HepG2 (cell line): Measurements from ENCODE around the gene MTFR1L. TPM values are rescaled to one million over a fixed set of nuclear protein-coding genes. Genes with fewer than 3 reads are reported as not detected.

Source experiments
- ATAC-seq: fragments of 200-7000 bp; cut with Tn5 transposase; 3 replicates; pipeline ENCODE4 v1.9.1; 2020; ENCODE audit warnings: mild to moderate bottlenecking, moderate library complexity
- BruUV-seq: library from RNA; stranded (reverse); fragments of 400-500 nt; replicated peaks from 2 replicates; lab custom pipeline; 2021; lab: Mats Ljungman, UMichigan
- CTCF ChIA-PET: fragments of 300-600 bp; formaldehyde crosslinking; extraction: SDS; loops from one replicate; lab custom pipeline; 2021; ENCODE audit warnings: low total read pairs, inconsistent platforms, low intra/inter-chr PET ratio; lab: Yijun Ruan, JAX
- POLR2A ChIA-PET: fragments of 350-600 bp; sonication (Branson Sonifier 250); formaldehyde crosslinking; loops from one replicate; lab custom pipeline; 2020; ENCODE audit warnings: antibody characterized with exemption, inconsistent platforms; lab: Yijun Ruan, JAX
- DNase-seq: peaks from one replicate; pipeline ENCODE4 v3.0.0-alpha.2; 2015; ENCODE audit warnings: low spot score
- FAIRE-seq: peaks from 3 replicates; lab custom pipeline; 2011; peaks lifted over from hg19 to GRCh38; lab: Jason Lieb, UNC
- H2AFZ ChIP-seq: one replicate; pipeline ENCODE4 v1.6.1; 2011; ENCODE audit warnings: low read length, inconsistent platforms
- H3K27ac ChIP-seq: fragments of 300-600 bp; 3 replicates; pipeline ENCODE4 v1.8.0; 2011; ENCODE audit warnings: mixed run types, mild to moderate bottlenecking, mixed read lengths, low read length, inconsistent platforms; ENCODE audit not compliant: insufficient read depth; ENCODE audit errors: extremely low read length
- H3K27me3 ChIP-seq, 2 experiments: fragments of 200-600 bp in 1 of 2; 2 replicates in 1 of 2; 3 replicates in 1 of 2; pipeline versions ENCODE4 v1.6.0 to v1.8.0; 2011; ENCODE audit warnings: low read length in 2 of 2, mild to moderate bottlenecking in 2 of 2, moderate library complexity in 2 of 2, inconsistent platforms in 1 of 2; ENCODE audit not compliant: insufficient read depth in 2 of 2, control insufficient read depth in 1 of 2
- H3K36me3 ChIP-seq, 2 experiments: fragments of 200-600 bp in 1 of 2; replicated peaks in 1 of 2; 2 replicates in 1 of 2; 3 replicates in 1 of 2; pipeline versions ENCODE4 v1.5.1 to v1.8.0; 2011; ENCODE audit warnings: low read length in 2 of 2, inconsistent platforms in 1 of 2; ENCODE audit not compliant: insufficient read depth in 2 of 2, control insufficient read depth in 1 of 2
- H3K4me1 ChIP-seq: 2 replicates; pipeline ENCODE4 v1.5.1; 2012; ENCODE audit warnings: low read length, inconsistent platforms; ENCODE audit not compliant: insufficient read depth
- H3K4me2 ChIP-seq: 2 replicates; pipeline ENCODE4 v1.6.0; 2011; ENCODE audit warnings: low read depth, low read length, inconsistent platforms
- H3K4me3 ChIP-seq, 3 experiments: fragments of 200-600 bp in 1 of 3; sonication (generic), shearing (Covaris generic) in 1 of 3; replicated peaks in 1 of 3; 2 replicates each; pipeline ENCODE4 v1.5.1; 2011 to 2016; ENCODE audit warnings: low read length in 3 of 3, inconsistent platforms in 2 of 3, low read depth in 2 of 3, mild to moderate bottlenecking in 2 of 3, control low read depth in 1 of 3, mixed read lengths in 1 of 3; ENCODE audit not compliant: insufficient read depth in 1 of 3
- H3K79me2 ChIP-seq: one replicate; pipeline ENCODE4 v1.6.1; 2011; ENCODE audit warnings: low read length, inconsistent platforms; ENCODE audit not compliant: insufficient read depth
- H3K9ac ChIP-seq: 2 replicates; pipeline ENCODE4 v1.6.0; 2011; ENCODE audit warnings: mild to moderate bottlenecking, low read depth, low read length, inconsistent platforms; ENCODE audit not compliant: insufficient read depth
- H3K9me3 ChIP-seq: 2 replicates; pipeline ENCODE4 v1.5.1; 2012; ENCODE audit warnings: mild to moderate bottlenecking, low read length
- H4K20me1 ChIP-seq: 2 replicates; pipeline ENCODE4 v1.6.0; 2011; ENCODE audit warnings: inconsistent platforms, mild to moderate bottlenecking, low read length, moderate library complexity; ENCODE audit not compliant: insufficient read depth
- CBX1 ChIP-seq: IDR thresholded peaks from one replicate; pipeline ENCODE4 v1.6.1; 2016; ENCODE audit warnings: antibody characterized with exemption, low read depth
- GABPB1 ChIP-seq: IDR thresholded peaks from 2 replicates; pipeline ENCODE4 v1.6.1; 2016; ENCODE audit warnings: mild to moderate bottlenecking, missing genetic modification reagents, moderate library complexity, missing compliant biosample characterization
- JUNB ChIP-seq: sonication (generic); formaldehyde crosslinking; IDR thresholded peaks from 2 replicates; pipeline ENCODE4 v1.8.0; 2022; ENCODE audit warnings: missing genetic modification reagents, mild to moderate bottlenecking, borderline replicate concordance
- KDM1A ChIP-seq: IDR thresholded peaks from 2 replicates; pipeline ENCODE4 v1.6.1; 2016; ENCODE audit warnings: missing compliant biosample characterization
- LCORL ChIP-seq, 2 experiments: fragments of 450-650 bp in 1 of 2; sonication (generic) in 1 of 2; formaldehyde crosslinking in 1 of 2; IDR thresholded peaks; 2 replicates each; pipeline versions ENCODE4 v1.5.0 to v1.6.1; 2017 to 2020; ENCODE audit warnings: antibody characterized with exemption in 1 of 2, missing genetic modification reagents in 1 of 2
- MIER2 ChIP-seq: IDR thresholded peaks from 2 replicates; pipeline ENCODE4 v1.6.1; 2016; ENCODE audit warnings: missing biosample characterization, missing genetic modification reagents
- RCOR2 ChIP-seq: IDR thresholded peaks from 2 replicates; pipeline ENCODE4 v1.6.1; 2016; ENCODE audit warnings: missing biosample characterization, missing genetic modification reagents
- RFXANK ChIP-seq: IDR thresholded peaks from 2 replicates; pipeline ENCODE4 v1.6.1; 2016
- SNAI1 ChIP-seq: sonication (generic); formaldehyde crosslinking; IDR thresholded peaks from 2 replicates; pipeline ENCODE4 v1.5.0; 2020; ENCODE audit warnings: mild to moderate bottlenecking, missing genetic modification reagents, borderline replicate concordance
- TBX2 ChIP-seq: sonication (generic); formaldehyde crosslinking; IDR thresholded peaks from 2 replicates; pipeline ENCODE4 v1.5.0; 2020; ENCODE audit warnings: missing genetic modification reagents, mild to moderate bottlenecking, borderline replicate concordance
- THAP11 ChIP-seq: IDR thresholded peaks from 2 replicates; pipeline ENCODE4 v1.6.1; 2016; ENCODE audit warnings: missing biosample characterization, missing genetic modification reagents
- ZFP36 ChIP-seq: fragments of 150-350 bp; IDR thresholded peaks from 2 replicates; pipeline ENCODE4 v1.6.1; 2018; ENCODE audit warnings: borderline replicate concordance, low read length, low read depth; ENCODE audit not compliant: partially characterized antibody
- ZFP90 ChIP-seq: sonication (generic); formaldehyde crosslinking; IDR thresholded peaks from 2 replicates; pipeline ENCODE4 v1.8.0; 2022; ENCODE audit warnings: missing genetic modification reagents, mild to moderate bottlenecking, inconsistent platforms, borderline replicate concordance
- ZFYVE20 ChIP-seq: sonication (generic); formaldehyde crosslinking; IDR thresholded peaks from 2 replicates; pipeline ENCODE4 v1.8.0; 2023; ENCODE audit warnings: low read depth, mild to moderate bottlenecking, moderate library complexity, missing genetic modification reagents, borderline replicate concordance
- ZNF205 ChIP-seq: IDR thresholded peaks from 2 replicates; pipeline ENCODE4 v1.6.1; 2018; ENCODE audit warnings: missing biosample characterization, missing genetic modification reagents
- ZNF24 ChIP-seq: fragments of 450-650 bp; IDR thresholded peaks from 2 replicates; pipeline ENCODE4 v1.6.1; 2017; ENCODE audit warnings: antibody characterized with exemption, mild to moderate bottlenecking
- ZNF362 ChIP-seq: sonication (generic); formaldehyde crosslinking; IDR thresholded peaks from 2 replicates; pipeline ENCODE4 v1.4.0; 2020; ENCODE audit warnings: missing genetic modification reagents, mild to moderate bottlenecking, borderline replicate concordance
- ZNF414 ChIP-seq: sonication (generic); formaldehyde crosslinking; IDR thresholded peaks from 2 replicates; pipeline ENCODE4 v1.5.0; 2020; ENCODE audit warnings: missing genetic modification reagents
- ZNF614 ChIP-seq: IDR thresholded peaks from 2 replicates; pipeline ENCODE4 v1.6.1; 2018; ENCODE audit warnings: missing biosample characterization, missing genetic modification reagents, inconsistent platforms, borderline replicate concordance
- ZNF7 ChIP-seq: IDR thresholded peaks from 2 replicates; pipeline ENCODE4 v1.6.1; 2016; ENCODE audit warnings: missing biosample characterization, missing genetic modification reagents
- ZNF768 ChIP-seq: sonication (generic); formaldehyde crosslinking; IDR thresholded peaks from 2 replicates; pipeline ENCODE4 v1.4.0; 2020; ENCODE audit warnings: missing genetic modification reagents
- WGBS: methylation state at CpG from one replicate; pipeline ENCODE4 v1.1.6; 2017; ENCODE audit warnings: low lambda C conversion rate; 5-methylcytosine and 5-hydroxymethylcytosine counted together
- in situ Hi-C: cut with HindIII; loops from 2 replicates; pipeline ENCODE4 v1.10.0; 2017; ENCODE audit warnings: low pct_unique_long_range_greater_than_20kb; ENCODE audit not compliant: extremely low pct_ligation_motif_present
- intact Hi-C: fragments of 100-400 bp; cut with micrococcal nuclease; formaldehyde crosslinking; loops from one replicate; pipeline ENCODE4 v1.10.0; 2022; ENCODE audit not compliant: unreplicated experiment
- polyA plus RNA-seq, 8 experiments: library from polyadenylated mRNA; depleted of rRNA in 3 of 8; stranded (reverse) in 7 of 8; unstranded in 1 of 8; fragments of >200 nt; fragmentation: Illumina TruSeq in 4 of 8; extraction: Trizol in 4 of 8; gene quantifications; 2 replicates each; pipeline versions ENCODE4 v1.2.1 to v1.2.3, GENCODE V29; 2011 to 2016; ENCODE audit warnings: low read depth in 4 of 8, missing spikeins in 1 of 8, mixed read lengths in 1 of 8; ENCODE audit not compliant: insufficient read depth in 1 of 8
- total RNA-seq, 5 experiments: library from RNA; depleted of rRNA; stranded (reverse); fragments of >200 nt; fragmentation: Illumina TruSeq; extraction: Trizol; gene quantifications; 2 replicates each; pipeline ENCODE4 v1.2.3, GENCODE V29; 2016; ENCODE audit warnings: low read depth in 1 of 5
- TF ChIP-seq, protein P1 (sequence below): IDR thresholded peaks from 2 replicates; pipeline ENCODE4 v1.6.1; 2012; ENCODE audit warnings: low read depth, low read length, improper control_type of control experiment
- TF ChIP-seq, protein P2 (sequence below): sonication (generic); formaldehyde crosslinking; IDR thresholded peaks from 2 replicates; pipeline ENCODE4 v1.5.0; 2020; ENCODE audit warnings: missing genetic modification reagents

Gene MTFR1L
- total and polyA plus RNA-seq, 2 of the 13 experiments (the other 11 are each of a cell fraction or from before 2014, with no cell fraction given): 38.0 to 55.7 TPM

DNA sequence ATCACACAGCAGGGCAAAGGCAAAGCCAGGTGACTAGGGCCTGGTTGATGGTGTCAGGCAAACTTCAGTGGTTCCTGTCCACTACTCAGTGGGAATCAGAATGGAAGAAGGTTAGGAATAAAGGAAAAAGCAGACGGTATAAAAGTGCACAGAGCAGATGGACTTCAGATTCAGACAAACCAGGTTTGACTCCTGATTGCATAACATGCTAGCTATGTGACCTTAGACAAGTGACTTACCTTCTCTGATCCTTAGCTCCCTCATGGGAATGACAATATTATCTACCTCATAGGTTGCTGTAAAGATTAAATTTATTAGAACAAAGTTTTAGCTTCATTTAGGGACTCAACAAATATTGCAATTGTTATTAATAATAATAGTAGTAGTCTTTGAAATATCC is 50.9 kb downstream of the MTFR1L start:
- BruUV-seq: no TSS peak
- Histone ChIP-seq H3K4me1 (peaks cover 90% of the 10 kb centered on the region), H3K36me3 (no peaks in the 10 kb centered on the region), H3K79me2 (peaks cover 22% of the 10 kb centered on the region), H3K27ac (peak overlapping the region; percentile 76), H3K9me3 (no peaks in the 10 kb centered on the region), H3K9ac (no peak overlapping the region), H2AFZ (no peak overlapping the region), H3K4me2 (peak overlapping the region; percentile 81), H3K27me3 (no peaks in the 10 kb centered on the region; a peak in 1 of 5 replicates), H3K4me3 (peak overlapping the region in 2 of 3 experiments; percentile 31 to 56; a peak in 2 of 6 replicates), H4K20me1 (no peaks in the 10 kb centered on the region)
- FAIRE-seq (no peak), ATAC-seq (no peak), DNase-seq (no peak)
- in situ Hi-C loops: no loop called here
- WGBS: 13% methylated on average over 1 of the region's 1 CpG
- CTCF ChIA-PET: no interaction called here
- intact Hi-C loops: no loop called here
- POLR2A ChIA-PET: interaction anchor here (1.0 kb wide), 1 partner anchor 9 kb away, joined by 4 read pairs; no protein-coding TSS in a partner anchor
- TF ChIP-seq, protein P1, sequence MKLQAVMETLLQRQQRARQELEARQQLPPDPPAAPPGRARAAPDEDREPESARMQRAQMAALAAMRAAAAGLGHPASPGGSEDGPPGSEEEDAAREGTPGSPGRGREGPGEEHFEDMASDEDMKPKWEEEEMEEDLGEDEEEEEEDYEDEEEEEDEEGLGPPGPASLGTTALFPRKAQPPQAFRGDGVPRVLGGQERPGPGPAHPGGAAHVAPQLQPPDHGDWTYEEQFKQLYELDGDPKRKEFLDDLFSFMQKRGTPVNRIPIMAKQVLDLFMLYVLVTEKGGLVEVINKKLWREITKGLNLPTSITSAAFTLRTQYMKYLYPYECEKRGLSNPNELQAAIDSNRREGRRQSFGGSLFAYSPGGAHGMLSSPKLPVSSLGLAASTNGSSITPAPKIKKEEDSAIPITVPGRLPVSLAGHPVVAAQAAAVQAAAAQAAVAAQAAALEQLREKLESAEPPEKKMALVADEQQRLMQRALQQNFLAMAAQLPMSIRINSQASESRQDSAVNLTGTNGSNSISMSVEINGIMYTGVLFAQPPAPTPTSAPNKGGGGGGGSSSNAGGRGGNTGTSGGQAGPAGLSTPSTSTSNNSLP: no peak
- TF ChIP-seq ZNF614: 0 out of 2 replicates have a peak, but pooled peaks have one; percentile 5
- TF ChIP-seq KDM1A (CRISPR knock-in tag): peak; percentile 45; the same call in 1 of the 2 replicates
- TF ChIP-seq ZNF768 (CRISPR knock-in tag): peak; percentile 92; the same call in 1 of the 2 replicates
- no peak for TF ChIP-seq THAP11 (CRISPR knock-in tag)
- TF ChIP-seq SNAI1 (CRISPR knock-in tag): no peak
- no peak for TF ChIP-seq CBX1
- TF ChIP-seq RCOR2: peak; percentile 83; the same call in 1 of the 2 replicates
- no peak for TF ChIP-seq TBX2 (CRISPR knock-in tag)
- peak; percentile 99 for TF ChIP-seq ZNF7
- TF ChIP-seq GABPB1 (CRISPR knock-in tag): no peak
- no peak for TF ChIP-seq ZNF24
- no peak for TF ChIP-seq RFXANK (CRISPR knock-in tag)
- TF ChIP-seq ZFYVE20: no peak
- no peak for TF ChIP-seq ZNF205 (CRISPR knock-in tag)
- TF ChIP-seq ZNF362 (CRISPR knock-in tag): 0 out of 2 replicates have a peak, but pooled peaks have one; percentile 0
- TF ChIP-seq ZFP90 (CRISPR knock-in tag): no peak
- TF ChIP-seq JUNB (CRISPR knock-in tag): no peak
- TF ChIP-seq ZFP36: peak; percentile 23
- TF ChIP-seq, protein P2, sequence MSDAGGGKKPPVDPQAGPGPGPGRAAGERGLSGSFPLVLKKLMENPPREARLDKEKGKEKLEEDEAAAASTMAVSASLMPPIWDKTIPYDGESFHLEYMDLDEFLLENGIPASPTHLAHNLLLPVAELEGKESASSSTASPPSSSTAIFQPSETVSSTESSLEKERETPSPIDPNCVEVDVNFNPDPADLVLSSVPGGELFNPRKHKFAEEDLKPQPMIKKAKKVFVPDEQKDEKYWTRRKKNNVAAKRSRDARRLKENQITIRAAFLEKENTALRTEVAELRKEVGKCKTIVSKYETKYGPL: peak; percentile 79; the same call in 1 of the 2 replicates
- TF ChIP-seq LCORL (IDR thresholded peaks at IDR 0.05): no peak
- no peak for TF ChIP-seq LCORL (CRISPR knock-in tag; IDR thresholded peaks at IDR 0.05)
- TF ChIP-seq ZNF414 (CRISPR knock-in tag): no peak
- TF ChIP-seq MIER2 (CRISPR knock-in tag): 0 out of 2 replicates have a peak, but pooled peaks have one; percentile 11
